Neuron (in vitro differentiated cells): ENCODE data around the gene YIF1A.

Source experiments
- H2AFZ ChIP-seq: one replicate; pipeline ENCODE4 v1.6.1; 2013; ENCODE audit warnings: low read depth, mild to moderate bottlenecking, inconsistent platforms, low read length, moderate library complexity
- H3K27me3 ChIP-seq: one replicate; pipeline ENCODE4 v1.6.1; 2013; ENCODE audit warnings: low read length; ENCODE audit not compliant: insufficient read depth
- H3K36me3 ChIP-seq: one replicate; pipeline ENCODE4 v1.6.1; 2013; ENCODE audit warnings: low read length; ENCODE audit not compliant: insufficient read depth
- H3K4me1 ChIP-seq: one replicate; pipeline ENCODE4 v1.6.1; 2013; ENCODE audit warnings: low read length; ENCODE audit not compliant: insufficient read depth
- H3K4me3 ChIP-seq: 2 replicates; pipeline ENCODE4 v1.5.1; 2013; ENCODE audit warnings: mild to moderate bottlenecking, low read length, moderate library complexity
- H3K9me3 ChIP-seq: one replicate; pipeline ENCODE4 v1.6.1; 2013; ENCODE audit warnings: low read length

YIF1A gene

DNA sequence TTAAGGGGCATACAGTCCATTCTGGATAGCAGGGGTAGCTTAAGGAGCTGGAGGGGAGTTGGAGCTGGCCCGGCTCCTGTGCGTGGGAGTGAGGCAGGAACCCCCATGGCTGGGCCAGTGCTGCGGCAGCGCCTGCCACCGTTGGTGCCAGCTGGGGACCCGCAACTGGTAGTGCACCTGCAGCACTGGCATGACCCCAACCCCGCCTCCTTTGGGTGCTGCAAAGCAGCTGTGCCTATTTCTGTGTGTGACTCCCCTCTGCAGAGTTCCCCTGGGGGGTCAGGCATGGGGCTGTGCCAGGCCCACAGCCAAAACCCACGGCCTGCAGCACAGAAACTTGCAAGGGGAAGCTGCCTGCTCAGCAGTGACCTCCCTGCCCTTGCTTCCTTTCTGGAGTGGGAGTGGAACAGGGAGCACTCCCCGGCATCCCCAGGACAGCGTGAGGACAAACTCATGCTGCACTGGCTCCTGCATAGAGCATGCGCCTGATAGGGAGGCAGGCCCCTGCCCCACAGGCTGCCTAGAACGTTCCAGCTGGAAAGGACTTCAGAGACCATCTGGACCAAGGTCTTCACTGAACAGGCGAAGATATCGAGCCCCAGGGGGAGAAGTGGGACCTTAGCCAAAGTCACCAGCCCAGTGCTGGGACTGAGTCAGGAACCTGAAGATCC is 46.7 kb downstream of the YIF1A start:
- no peak overlapping the region for H2AFZ ChIP-seq
- H3K36me3 ChIP-seq, result peaks cover 34% of the 10 kb centered on the region
- H3K4me1 ChIP-seq, result peaks cover 2% of the 10 kb centered on the region
- H3K9me3 ChIP-seq, result no peaks in the 10 kb centered on the region
- no peaks in the 10 kb centered on the region for H3K27me3 ChIP-seq
- H3K4me3 ChIP-seq, result no peak overlapping the region

DNA sequence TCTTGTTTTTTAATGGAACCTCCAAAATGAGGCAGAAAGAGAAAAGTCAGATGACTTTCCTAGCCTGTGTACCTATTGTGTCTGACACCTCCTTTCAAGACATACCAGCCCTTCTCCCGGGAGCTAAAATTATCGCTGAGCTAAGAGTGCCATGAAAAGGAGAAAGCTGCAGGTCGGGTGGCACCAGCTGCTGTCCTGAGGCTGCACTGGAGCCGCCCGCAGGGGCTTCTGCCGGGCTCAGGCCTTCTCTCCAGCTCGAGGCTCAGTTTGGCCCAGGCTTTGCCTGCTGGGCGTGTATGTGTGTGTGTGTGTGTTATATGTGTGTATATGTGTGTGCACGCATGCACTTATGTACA is 48.2 kb downstream of the YIF1A start:
- Histone ChIP-seq H3K27me3 (no peaks in the 10 kb centered on the region), H3K36me3 (peaks cover 39% of the 10 kb centered on the region), H2AFZ (no peak overlapping the region), H3K4me3 (no peak overlapping the region), H3K9me3 (no peaks in the 10 kb centered on the region), H3K4me1 (peaks cover 2% of the 10 kb centered on the region)

DNA sequence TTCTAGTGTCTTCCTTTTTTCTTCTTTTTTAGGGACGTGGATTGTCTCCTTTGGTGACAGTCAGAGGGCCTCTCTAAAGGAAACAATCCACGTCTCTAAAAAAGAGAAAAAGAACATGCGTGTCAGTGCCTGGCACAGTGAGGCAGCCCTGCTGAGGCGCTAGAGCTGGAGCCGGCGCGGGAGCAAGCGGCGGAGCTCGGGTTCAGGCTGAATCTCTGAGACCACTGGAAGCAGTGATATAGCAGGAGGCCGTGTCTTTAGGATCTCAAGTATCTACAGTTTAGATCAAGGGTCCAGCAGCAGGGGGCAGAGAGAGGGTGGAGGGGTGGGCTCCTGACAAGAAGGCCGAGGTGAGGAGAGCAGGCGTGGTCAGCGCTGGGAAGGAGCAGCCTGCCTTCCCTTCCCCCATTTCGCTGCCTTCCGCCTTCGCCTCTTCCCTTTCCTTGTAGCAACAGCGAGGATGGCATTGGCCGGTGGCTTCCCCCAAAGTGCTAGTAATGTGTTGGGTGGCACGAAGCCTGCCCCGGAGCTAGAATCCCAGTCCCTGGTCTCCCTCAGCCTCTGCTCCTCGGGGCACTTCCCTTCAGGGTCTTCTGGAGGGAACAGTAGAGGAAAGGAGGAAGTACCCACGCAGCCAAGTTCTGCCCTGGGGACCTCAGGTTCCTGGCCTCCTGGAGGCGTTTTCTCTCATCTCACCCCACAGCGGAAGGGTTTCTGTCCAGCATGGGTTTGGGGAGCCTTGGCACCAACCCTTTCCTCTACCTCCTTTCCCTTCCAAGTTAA is 48.8 kb downstream of the YIF1A start:
- Histone ChIP-seq H3K9me3 (no peaks in the 10 kb centered on the region), H3K36me3 (peaks cover 44% of the 10 kb centered on the region), H3K4me3 (no peak overlapping the region), H3K27me3 (no peaks in the 10 kb centered on the region), H2AFZ (no peak overlapping the region), H3K4me1 (peaks cover 2% of the 10 kb centered on the region)

DNA sequence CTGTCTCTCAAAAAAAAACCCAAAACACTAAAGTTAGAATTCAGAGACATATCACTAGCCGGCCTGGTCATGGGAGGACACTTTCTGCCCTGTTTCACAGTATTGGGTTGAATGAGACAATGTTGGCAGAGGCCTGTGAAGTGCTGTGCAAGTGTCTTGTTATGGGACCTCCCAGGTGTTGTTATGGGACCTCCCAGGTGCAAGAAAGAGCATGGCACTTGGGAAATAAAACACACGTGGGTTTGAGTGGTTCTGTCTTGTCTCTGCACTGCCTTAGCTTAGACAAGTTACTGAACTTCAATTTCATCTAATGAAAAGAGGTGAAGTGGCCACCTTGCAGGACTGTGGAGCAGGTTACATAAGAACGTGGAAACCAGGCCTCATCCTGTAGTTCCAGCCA is 49.4 kb downstream of the YIF1A start:
- Histone ChIP-seq H3K4me1 (peaks cover 2% of the 10 kb centered on the region), H2AFZ (no peak overlapping the region), H3K36me3 (peaks cover 45% of the 10 kb centered on the region), H3K27me3 (no peaks in the 10 kb centered on the region), H3K9me3 (no peaks in the 10 kb centered on the region), H3K4me3 (no peak overlapping the region)

DNA sequence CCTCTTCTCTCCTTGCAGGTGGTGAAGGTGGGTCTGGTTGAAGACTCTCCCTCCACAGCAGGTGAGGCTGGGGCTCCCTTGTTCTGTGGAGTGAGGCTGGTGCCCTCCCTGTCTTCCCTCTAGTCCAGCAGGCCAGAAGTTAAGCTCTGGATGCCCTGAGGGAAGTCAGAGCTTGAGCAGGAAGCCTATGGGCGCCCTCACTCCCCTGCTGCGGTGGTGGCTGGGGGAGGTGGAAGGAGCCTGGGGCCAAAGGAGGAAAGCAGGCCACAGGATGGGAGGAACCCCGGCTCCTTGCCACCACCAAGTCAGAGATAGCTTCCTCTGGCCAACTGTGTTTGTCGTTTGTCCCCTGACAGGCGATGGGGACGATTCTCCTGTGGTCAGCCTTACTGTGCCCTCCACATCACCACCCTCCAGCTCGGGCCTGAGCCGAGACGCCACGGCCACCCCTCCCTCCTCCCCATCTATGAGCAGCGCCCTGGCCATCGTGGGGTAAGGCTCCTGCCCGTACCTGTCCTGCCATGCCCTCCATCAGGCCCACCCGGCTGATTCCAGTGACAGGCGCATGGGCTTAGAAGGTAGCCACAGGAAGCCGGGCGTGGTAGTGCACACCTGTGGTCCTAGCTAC is 50.0 kb downstream of the YIF1A start:
- Histone ChIP-seq H3K9me3 (no peaks in the 10 kb centered on the region), H2AFZ (no peak overlapping the region), H3K4me3 (no peak overlapping the region), H3K36me3 (peaks cover 48% of the 10 kb centered on the region), H3K27me3 (no peaks in the 10 kb centered on the region), H3K4me1 (peaks cover under 1% of the 10 kb centered on the region)

DNA sequence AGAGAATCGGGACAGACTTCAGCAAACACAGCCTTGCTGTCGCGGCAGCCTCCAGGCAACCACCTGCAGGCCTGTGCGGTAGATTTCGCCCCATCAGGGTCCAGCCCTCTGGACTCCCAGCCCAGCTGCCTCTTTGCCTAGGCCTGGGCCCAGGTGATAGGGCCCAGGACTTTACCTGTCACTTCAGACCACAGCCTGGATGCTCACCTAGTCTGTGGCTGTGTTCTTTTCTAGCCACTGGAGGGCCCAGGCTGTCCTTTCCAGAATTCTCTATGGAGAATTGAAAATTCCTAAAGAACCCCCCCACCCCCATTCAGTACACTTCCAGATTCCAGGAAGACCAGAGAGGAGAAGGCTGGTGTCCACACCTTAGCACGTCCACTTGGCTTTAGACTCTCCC is 51.1 kb downstream of the YIF1A start:
- Histone ChIP-seq H3K9me3 (no peaks in the 10 kb centered on the region), H2AFZ (no peak overlapping the region), H3K27me3 (no peaks in the 10 kb centered on the region), H3K36me3 (peaks cover 48% of the 10 kb centered on the region), H3K4me1 (no peaks in the 10 kb centered on the region), H3K4me3 (no peak overlapping the region)

DNA sequence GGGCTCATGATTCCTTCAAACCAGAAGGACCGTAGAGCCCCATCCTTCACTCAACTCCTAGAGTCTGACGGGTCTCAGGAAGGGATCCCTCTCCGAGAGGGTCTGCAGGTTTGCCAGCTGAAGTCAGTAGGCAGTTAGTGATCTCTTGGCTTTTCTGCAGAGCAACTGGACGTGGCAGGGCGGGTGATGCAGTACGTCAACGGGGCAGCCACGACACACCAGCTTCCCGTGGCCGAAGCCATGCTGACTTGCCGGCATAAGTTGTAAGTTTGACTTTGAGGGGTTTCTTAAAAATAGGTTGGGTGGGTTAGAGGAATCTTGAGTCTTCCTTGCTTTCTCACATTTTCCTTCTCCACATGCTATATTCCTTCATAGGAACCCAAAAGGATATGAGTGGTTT is 53.8 kb downstream of the YIF1A start:
- Histone ChIP-seq H3K27me3 (no peaks in the 10 kb centered on the region), H2AFZ (no peak overlapping the region), H3K4me3 (no peak overlapping the region), H3K9me3 (no peaks in the 10 kb centered on the region), H3K36me3 (peaks cover 36% of the 10 kb centered on the region), H3K4me1 (no peaks in the 10 kb centered on the region)
